Loucy (cell line): ENCODE results near the gene MEF2C.

Experiments
- EZH2phosphoT487 ChIP-seq: fragments of 200-600 bp; IDR thresholded peaks from 2 replicates; pipeline ENCODE4 v1.6.1; 2018; ENCODE audit warnings: antibody characterized with exemption, mild to moderate bottlenecking, moderate library complexity, borderline replicate concordance
- TF ChIP-seq, protein P1 (sequence below): fragments of 200-600 bp; sonication (generic); conservative IDR thresholded peaks from 2 replicates; pipeline ENCODE4 v1.5.1; 2014; ENCODE audit warnings: mild to moderate bottlenecking, antibody characterized with exemption, low read length

GRCh38 chr5:88872971-88873370 lies 10.0 kb downstream of the MEF2C start:
- TF ChIP-seq, protein P1, sequence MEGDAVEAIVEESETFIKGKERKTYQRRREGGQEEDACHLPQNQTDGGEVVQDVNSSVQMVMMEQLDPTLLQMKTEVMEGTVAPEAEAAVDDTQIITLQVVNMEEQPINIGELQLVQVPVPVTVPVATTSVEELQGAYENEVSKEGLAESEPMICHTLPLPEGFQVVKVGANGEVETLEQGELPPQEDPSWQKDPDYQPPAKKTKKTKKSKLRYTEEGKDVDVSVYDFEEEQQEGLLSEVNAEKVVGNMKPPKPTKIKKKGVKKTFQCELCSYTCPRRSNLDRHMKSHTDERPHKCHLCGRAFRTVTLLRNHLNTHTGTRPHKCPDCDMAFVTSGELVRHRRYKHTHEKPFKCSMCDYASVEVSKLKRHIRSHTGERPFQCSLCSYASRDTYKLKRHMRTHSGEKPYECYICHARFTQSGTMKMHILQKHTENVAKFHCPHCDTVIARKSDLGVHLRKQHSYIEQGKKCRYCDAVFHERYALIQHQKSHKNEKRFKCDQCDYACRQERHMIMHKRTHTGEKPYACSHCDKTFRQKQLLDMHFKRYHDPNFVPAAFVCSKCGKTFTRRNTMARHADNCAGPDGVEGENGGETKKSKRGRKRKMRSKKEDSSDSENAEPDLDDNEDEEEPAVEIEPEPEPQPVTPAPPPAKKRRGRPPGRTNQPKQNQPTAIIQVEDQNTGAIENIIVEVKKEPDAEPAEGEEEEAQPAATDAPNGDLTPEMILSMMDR, result no peak
- no peak for TF ChIP-seq EZH2phosphoT487
